AG09319 (cell line): Measurements from ENCODE around the gene FDX2.
A peak's percentile ranks its signal among the peaks of the same experiment; 100 is the strongest.

ENCODE experiments used
- DNase-seq: peaks from one replicate; pipeline ENCODE4 v3.0.0-alpha.2; 2010; ENCODE audit warnings: low read depth; ENCODE audit errors: extremely low read depth
- CTCF ChIP-seq: IDR thresholded peaks from 2 replicates; pipeline ENCODE4 v1.5.1; 2011; ENCODE audit warnings: low read depth, mild to moderate bottlenecking, inconsistent platforms, low read length, moderate library complexity

Gene FDX2

GRCh38 chr19:10332158-10332964 lies 16.5 kb upstream of the FDX2 start:
- DNase-seq, result no peak

DNA sequence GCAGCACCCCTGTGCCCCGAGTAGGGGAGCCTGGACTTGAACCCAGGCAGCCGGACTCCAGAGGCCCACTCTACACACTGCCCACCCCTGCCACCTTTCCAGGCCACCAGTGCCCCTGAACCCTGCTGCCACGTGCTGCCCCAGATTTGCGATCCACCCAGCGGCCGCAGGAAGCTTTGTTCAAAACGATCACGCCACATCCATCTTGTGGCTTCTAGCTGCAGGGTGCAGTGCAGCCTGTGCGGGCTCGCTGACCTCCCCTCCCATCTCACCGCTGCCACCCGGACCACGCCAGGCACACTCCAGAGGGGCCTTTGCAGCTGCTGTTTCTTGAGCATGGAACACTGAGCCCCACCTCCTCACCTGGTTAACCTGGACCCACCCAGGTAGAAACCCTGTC lies 13.7 kb upstream of the FDX2 start:
- no peak for TF ChIP-seq CTCF
- no peak for DNase-seq

More at GRCh38 chr19:10332158-10332964, 16.5 kb upstream of the FDX2 start:
- TF ChIP-seq CTCF, result peak; percentile 12

DNA sequence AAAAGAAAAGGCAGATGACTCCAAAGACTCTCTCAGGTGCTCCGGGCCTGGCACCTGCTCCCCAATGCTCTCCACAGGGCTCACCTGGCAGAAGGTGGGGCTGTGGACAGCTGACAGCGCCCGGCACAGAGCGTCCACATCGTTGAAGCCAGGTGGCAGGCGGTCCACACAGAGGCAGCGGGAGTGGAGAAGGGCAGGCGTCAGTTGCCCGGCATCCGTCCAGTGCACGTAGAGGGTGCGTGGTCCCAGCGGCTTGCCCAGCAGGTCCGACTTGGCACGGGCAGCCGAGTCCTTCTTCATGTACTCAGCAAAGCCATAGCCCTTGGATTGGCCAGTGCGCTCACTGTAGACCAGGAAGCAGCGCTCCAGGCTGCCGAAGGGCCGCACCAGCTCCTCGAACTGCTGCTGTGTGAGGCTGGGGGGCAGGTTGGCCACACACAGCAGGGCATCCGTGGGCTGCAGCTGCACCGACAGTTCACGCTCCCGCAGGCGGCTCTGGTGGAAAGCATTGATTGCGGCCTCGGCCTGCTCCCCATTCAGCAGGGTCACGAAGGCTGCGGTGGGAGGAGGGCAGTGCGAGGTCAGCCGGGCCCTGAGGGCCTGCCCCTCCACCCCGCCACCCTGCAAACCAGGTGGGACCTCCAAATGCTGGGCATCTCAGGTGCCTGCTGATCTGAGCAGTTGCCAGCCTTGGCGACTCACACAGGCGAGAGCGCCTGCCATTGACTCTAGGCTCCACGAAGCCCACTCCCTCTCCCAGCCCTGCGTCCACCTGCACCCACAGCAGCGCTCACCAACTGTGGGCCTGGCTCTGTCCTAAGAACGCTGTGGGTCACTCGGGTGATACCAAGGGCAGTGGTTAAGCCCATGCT lies 13.0 kb upstream of the FDX2 start:
- DNase-seq, result no peak
- TF ChIP-seq CTCF, result no peak

GRCh38 chr19:10327793-10328192 lies 12.0 kb upstream of the FDX2 start:
- TF ChIP-seq CTCF, result no peak
- DNase-seq, result no peak

GRCh38 chr19:10325732-10326131 lies 9.9 kb upstream of the FDX2 start:
- TF ChIP-seq CTCF, result no peak
- DNase-seq, result no peak

- no peak for DNase-seq
- TF ChIP-seq CTCF, result no peak
Observed at GRCh38 chr19:10321874-10322835, 6.3 kb upstream of the FDX2 start.
